HCT116 (cell line): ENCODE data around the gene AP1M2. TPM values are rescaled to one million over a fixed set of nuclear protein-coding genes. Genes with fewer than 3 reads are reported as not detected.
A peak's percentile ranks its signal among the peaks of the same experiment; 100 is the strongest.

ENCODE experiments used
- ATAC-seq: fragments of 200-7000 bp; cut with Tn5 transposase; 2 replicates; pipeline ENCODE4 v1.9.1; 2020; ENCODE audit warnings: mild to moderate bottlenecking, moderate library complexity
- BruUV-seq: library from RNA; stranded (reverse); fragments of 400-500 nt; replicated peaks from 2 replicates; lab custom pipeline; 2021; lab: Mats Ljungman, UMichigan
- CTCF ChIA-PET: fragments of 300-600 bp; sonication (Branson Sonifier 250); formaldehyde crosslinking; loops from one replicate; lab custom pipeline; 2021; ENCODE audit warnings: antibody characterized with exemption; lab: Charles Lee
- POLR2A ChIA-PET: fragments of 300-600, 350-600 bp; sonication (Branson Sonifier 250); formaldehyde crosslinking; loops from one replicate; lab custom pipeline; 2021; ENCODE audit warnings: antibody characterized with exemption; lab: Charles Lee
- RAD21 ChIA-PET, 2 experiments: fragments of 300-600 bp; sonication (Branson Sonifier 250); formaldehyde crosslinking; loops; one replicate each; lab custom pipeline; 2023; ENCODE audit warnings: low total read pairs in 2 of 2; ENCODE audit not compliant: uncharacterized antibody in 2 of 2, unreplicated experiment in 2 of 2, low non-redundant PET in 1 of 2; lab: Charles Lee
- DNase-seq: peaks from one replicate; pipeline ENCODE4 v3.0.0-alpha.2; 2010; ENCODE audit warnings: low read depth, low spot score
- H2AFZ ChIP-seq: fragments of 200-600 bp; shearing (Covaris generic), sonication (generic); 2 replicates; pipeline ENCODE4 v1.6.1; 2017; ENCODE audit warnings: low read depth, mixed run types, mixed read lengths, antibody characterized with exemption, low read length; ENCODE audit not compliant: poor library complexity, severe bottlenecking
- H3K27ac ChIP-seq: 2 replicates; pipeline ENCODE4 v1.5.1; 2012; ENCODE audit warnings: low read depth, low read length
- H3K27me3 ChIP-seq: fragments of 200-600 bp; sonication (generic); 2 replicates; pipeline ENCODE4 v1.6.1; 2016; ENCODE audit warnings: mixed run types, low read length, mixed read lengths; ENCODE audit not compliant: insufficient read depth
- H3K36me3 ChIP-seq, 2 experiments: fragments of 200-500 bp in 1 of 2; fragments of 200-600 bp in 1 of 2; sonication (Bioruptor generic) in 1 of 2; sonication (generic) in 1 of 2; 2 replicates each; pipeline versions ENCODE4 v1.5.1 to v1.6.1; 2014 to 2016; ENCODE audit warnings: low read length in 2 of 2, inconsistent platforms in 1 of 2, mixed read lengths in 1 of 2, mixed run types in 1 of 2; ENCODE audit not compliant: insufficient read depth in 2 of 2, control insufficient read depth in 1 of 2
- H3K4me1 ChIP-seq, 2 experiments: fragments of 200-600 bp in 1 of 2; sonication (generic) in 1 of 2; 2 replicates each; pipeline versions ENCODE4 v1.5.1 to v1.6.1; 2012 to 2017; ENCODE audit warnings: low read length in 2 of 2, inconsistent platforms in 1 of 2, mild to moderate bottlenecking in 1 of 2, mixed read lengths in 1 of 2, mixed run types in 1 of 2, moderate library complexity in 1 of 2; ENCODE audit not compliant: insufficient read depth in 2 of 2, control insufficient read depth in 1 of 2
- H3K4me2 ChIP-seq: fragments of 200-600 bp; sonication (generic); 2 replicates; pipeline ENCODE4 v1.6.1; 2017; ENCODE audit warnings: mixed run types, low read length, mixed read lengths
- H3K4me3 ChIP-seq, 2 experiments: fragments of 200-600 bp in 1 of 2; sonication (generic) in 1 of 2; replicated peaks in 1 of 2; 2 replicates each; pipeline ENCODE4 v1.5.1; 2011 to 2016; ENCODE audit warnings: low read length in 2 of 2, control low read depth in 1 of 2, low read depth in 1 of 2, mild to moderate bottlenecking in 1 of 2, mixed read lengths in 1 of 2, mixed run types in 1 of 2
- H3K79me2 ChIP-seq: fragments of 200-600 bp; sonication (generic); 2 replicates; pipeline ENCODE4 v1.6.1; 2017; ENCODE audit warnings: mild to moderate bottlenecking, mixed run types, low read length, moderate library complexity, mixed read lengths; ENCODE audit not compliant: insufficient read depth
- H3K9ac ChIP-seq: fragments of 200-600 bp; sonication (generic); 2 replicates; pipeline ENCODE4 v1.6.1; 2016; ENCODE audit warnings: low read length, mixed read lengths
- H3K9me2 ChIP-seq: fragments of 200-600 bp; sonication (generic), shearing (Covaris generic); 2 replicates; pipeline ENCODE4 v1.6.1; 2017; ENCODE audit warnings: mixed run types, mild to moderate bottlenecking, moderate library complexity; ENCODE audit not compliant: insufficient read depth
- H3K9me3 ChIP-seq, 2 experiments: fragments of 200-500 bp in 1 of 2; fragments of 200-600 bp in 1 of 2; sonication (Bioruptor generic) in 1 of 2; sonication (generic) in 1 of 2; 2 replicates each; pipeline ENCODE4 v1.6.1; 2014 to 2017; ENCODE audit warnings: low read length in 2 of 2, mixed read lengths in 2 of 2, inconsistent platforms in 1 of 2, low read depth in 1 of 2, mild to moderate bottlenecking in 1 of 2, mixed run types in 1 of 2, moderate library complexity in 1 of 2; ENCODE audit not compliant: control insufficient read depth in 1 of 2, insufficient read depth in 1 of 2
- H4K20me1 ChIP-seq: fragments of 200-600 bp; sonication (generic), shearing (Covaris generic); 2 replicates; pipeline ENCODE4 v1.6.1; 2017; ENCODE audit warnings: mixed run types, mild to moderate bottlenecking, moderate library complexity; ENCODE audit not compliant: insufficient read depth
- ATF3 ChIP-seq: IDR thresholded peaks from 2 replicates; pipeline ENCODE4 v1.6.1; 2012
- CEBPB ChIP-seq: IDR thresholded peaks from 2 replicates; pipeline ENCODE4 v1.6.1; 2012; ENCODE audit warnings: low read depth
- CTCF ChIP-seq, 3 experiments: fragments of 200-600 bp in 1 of 3; sonication (generic) in 1 of 3; IDR thresholded peaks in 2 of 3; conservative IDR thresholded peaks in 1 of 3; 2 replicates each; pipeline ENCODE4 v1.5.1; 2012 to 2017; ENCODE audit warnings: low read depth in 2 of 3, low read length in 2 of 3, antibody characterized with exemption in 1 of 3, borderline replicate concordance in 1 of 3, control low read depth in 1 of 3, mild to moderate bottlenecking in 1 of 3, mixed read lengths in 1 of 3, mixed run types in 1 of 3, moderate library complexity in 1 of 3; ENCODE audit not compliant: insufficient read depth in 1 of 3
- EZH2phosphoT487 ChIP-seq: fragments of 200-600 bp; IDR thresholded peaks from 2 replicates; pipeline ENCODE4 v1.6.1; 2018; ENCODE audit warnings: antibody characterized with exemption, borderline replicate concordance
- JUND ChIP-seq: IDR thresholded peaks from 2 replicates; pipeline ENCODE4 v1.6.1; 2012
- REST ChIP-seq: IDR thresholded peaks from 2 replicates; pipeline ENCODE4 v1.6.1; 2012; ENCODE audit warnings: low read depth
- SIN3A ChIP-seq: IDR thresholded peaks from 2 replicates; pipeline ENCODE4 v1.6.1; 2012; ENCODE audit warnings: low read depth
- SP1 ChIP-seq: IDR thresholded peaks from 2 replicates; pipeline ENCODE4 v1.6.1; 2012; ENCODE audit warnings: low read depth
- YY1 ChIP-seq: IDR thresholded peaks from 2 replicates; pipeline ENCODE4 v1.6.1; 2011; ENCODE audit warnings: low read length, low read depth, moderate library complexity, mild to moderate bottlenecking; ENCODE audit not compliant: insufficient replicate concordance; ENCODE audit errors: extremely low read depth
- ZNF274 ChIP-seq: fragments of 200-500 bp; sonication (Bioruptor generic); IDR thresholded peaks from 2 replicates; pipeline ENCODE4 v1.6.1; 2014; ENCODE audit warnings: mild to moderate bottlenecking, low read depth, low read length, inconsistent platforms
- intact Hi-C: fragments of 100-400 bp; cut with micrococcal nuclease; formaldehyde crosslinking; loops from 2 replicates; pipeline ENCODE4 v1.10.0; 2022
- total RNA-seq: library from RNA; stranded (reverse); gene quantifications from one replicate; pipeline ENCODE4 v1.2.1, GENCODE V29; 2021; ENCODE audit not compliant: unreplicated experiment

Gene AP1M2
- total RNA-seq, 1 experiment from 2014 or later, result 111 TPM

GRCh38 chr19:10636304-10636972 lies 49.3 kb upstream of the AP1M2 start:
- POLR2A ChIA-PET, result no interaction called here
- no peak overlapping the region for H3K9ac ChIP-seq
- no peak for TF ChIP-seq SP1
- no peak for TF ChIP-seq ATF3
- no peak for TF ChIP-seq CTCF (IDR thresholded peaks at IDR 0.05 in 2 of 3, conservative IDR thresholded peaks at IDR 0.05 in 1 of 3; ENCODE audit: borderline replicate concordance in 1 of 3, insufficient read depth in 1 of 3, low read depth in 2 of 3, low read length in 2 of 3)
- TF ChIP-seq YY1, result no peak
- TF ChIP-seq JUND, result no peak
- TF ChIP-seq, all 23 proteins: peak for 0
- ChIA-PET RAD21 (no interaction called here), CTCF (no interaction called here)
- Histone ChIP-seq H2AFZ (no peak overlapping the region), H3K4me3 (no peak overlapping the region), H3K27me3 (no peaks in the 10 kb centered on the region), H4K20me1 (no peaks in the 10 kb centered on the region), H3K4me1 (no peaks in the 10 kb centered on the region), H3K36me3 (peaks cover 39 to 42% of the 10 kb centered on the region in 2 experiments; a peak in 3 of 4 replicates), H3K27ac (no peak overlapping the region), H3K9me2 (no peaks in the 10 kb centered on the region), H3K4me2 (no peak overlapping the region), H3K79me2 (no peaks in the 10 kb centered on the region), H3K9me3 (no peaks in the 10 kb centered on the region)
- ATAC-seq, result peak; percentile 60
- intact Hi-C loops, result no loop called here
- BruUV-seq, result no TSS peak
- DNase-seq, result no peak

- H3K79me2 ChIP-seq, result no peaks in the 10 kb centered on the region; the same call in 1 of the 2 replicates
- no peaks in the 10 kb centered on the region for H3K9me2 ChIP-seq
- ChIA-PET RAD21 (no interaction called here), CTCF (no interaction called here), POLR2A (interaction anchor here (0.7 kb wide), 1 partner anchor 33 kb away, joined by 5 read pairs; no protein-coding TSS in a partner anchor)
- peaks cover 40 to 44% of the 10 kb centered on the region in 2 experiments; a peak in 3 of 4 replicates for H3K36me3 ChIP-seq
- intact Hi-C loops, result no loop called here
- H3K4me1 ChIP-seq, result no peaks in the 10 kb centered on the region
- H3K4me2 ChIP-seq, result no peak overlapping the region
- H2AFZ ChIP-seq, result no peak overlapping the region
- H4K20me1 ChIP-seq, result no peaks in the 10 kb centered on the region
- BruUV-seq, result no TSS peak
- no peaks in the 10 kb centered on the region for H3K9me3 ChIP-seq
- no peaks in the 10 kb centered on the region for H3K27me3 ChIP-seq
- no peak for ATAC-seq
- no peak overlapping the region for H3K27ac ChIP-seq
- H3K9ac ChIP-seq, result no peak overlapping the region
- no peak for DNase-seq
- H3K4me3 ChIP-seq, result no peak overlapping the region
- TF ChIP-seq JUND (no peak), ZNF274 (no peak), CTCF (IDR thresholded peaks at IDR 0.05 in 2 of 3, conservative IDR thresholded peaks at IDR 0.05 in 1 of 3; ENCODE audit: borderline replicate concordance in 1 of 3, insufficient read depth in 1 of 3, low read depth in 2 of 3, low read length in 2 of 3) (no peak), SIN3A (no peak), CEBPB (no peak), EZH2phosphoT487 (no peak), REST (no peak)
Observed at GRCh38 chr19:10634963-10635362, 47.9 kb upstream of the AP1M2 start.
